Smooth muscle cell (in vitro differentiated cells): ENCODE results near the gene ERMAP. TPM values are rescaled to one million over a fixed set of nuclear protein-coding genes. Genes with fewer than 3 reads are reported as not detected.
"Not testable (repeated sequence)": the region's sequence is repeated elsewhere in the genome, so short reads cannot be mapped to it uniquely, and the experiment has no call there.

Source experiments
- DNase-seq: peaks from one replicate; lab custom pipeline; 2025; ENCODE audit not compliant: unreplicated experiment; lab: John Stamatoyannopoulos, UW
- H2AFZ ChIP-seq: fragments of 200-600 bp; sonication (generic); 2 replicates; pipeline ENCODE4 v1.6.0; 2016; ENCODE audit warnings: antibody characterized with exemption, low read depth, mild to moderate bottlenecking
- H3F3A ChIP-seq: fragments of 200-600 bp; sonication (generic); 2 replicates; pipeline ENCODE4 v1.6.0; 2017; ENCODE audit warnings: antibody characterized with exemption, low read depth
- H3K27ac ChIP-seq: fragments of 200-600 bp; sonication (generic); 2 replicates; pipeline ENCODE4 v1.5.1; 2016; ENCODE audit warnings: low read depth, mild to moderate bottlenecking
- H3K27me3 ChIP-seq: fragments of 200-600 bp; sonication (generic); 2 replicates; pipeline ENCODE4 v1.6.1; 2016; ENCODE audit warnings: low read depth, mild to moderate bottlenecking
- H3K36me3 ChIP-seq: fragments of 200-600 bp; sonication (generic); 2 replicates; pipeline ENCODE4 v1.5.1; 2016; ENCODE audit warnings: low read depth
- H3K4me1 ChIP-seq: fragments of 200-600 bp; sonication (generic); 2 replicates; pipeline ENCODE4 v1.5.1; 2016; ENCODE audit warnings: low read depth
- H3K4me2 ChIP-seq: fragments of 200-600 bp; sonication (generic); 2 replicates; pipeline ENCODE4 v1.6.0; 2016; ENCODE audit warnings: mild to moderate bottlenecking
- H3K4me3 ChIP-seq: fragments of 200-600 bp; sonication (generic); 2 replicates; pipeline ENCODE4 v1.5.1; 2016; ENCODE audit warnings: mild to moderate bottlenecking
- H3K79me2 ChIP-seq: fragments of 200-600 bp; sonication (generic); 2 replicates; pipeline ENCODE4 v1.6.0; 2016; ENCODE audit warnings: low read depth, mild to moderate bottlenecking
- H3K9ac ChIP-seq: fragments of 200-600 bp; sonication (generic); 2 replicates; pipeline ENCODE4 v1.6.0; 2016; ENCODE audit warnings: low read depth
- H3K9me3 ChIP-seq: fragments of 200-600 bp; sonication (generic); replicated peaks from 2 replicates; pipeline ENCODE4 v1.5.1; 2016; ENCODE audit warnings: low read depth
- H4K20me1 ChIP-seq: fragments of 200-600 bp; sonication (generic); 2 replicates; pipeline ENCODE4 v1.6.0; 2016; ENCODE audit warnings: low read depth
- WGBS: methylation state at CpG from one replicate; pipeline ENCODE4 v1.1.7; 2016; ENCODE audit warnings: low lambda C conversion rate; 5-methylcytosine and 5-hydroxymethylcytosine counted together
- polyA plus RNA-seq: library from polyadenylated mRNA; unstranded; fragments of >200 nt; fragmentation: Nextera tagmentation; extraction: Ambion mirVana; gene quantifications from 2 replicates; pipeline ENCODE4 v1.2.1, GENCODE V29; 2016
- total RNA-seq: library from RNA; depleted of rRNA; stranded (reverse); fragments of >200 nt; gene quantifications from 2 replicates; pipeline ENCODE4 v1.2.3, GENCODE V29; 2014
- TF ChIP-seq, protein P1 (sequence below): fragments of 200-600 bp; sonication (generic); IDR thresholded peaks from 2 replicates; pipeline ENCODE4 v1.5.1; 2017; ENCODE audit warnings: borderline replicate concordance, mild to moderate bottlenecking, antibody characterized with exemption; ENCODE audit not compliant: insufficient read depth, poor library complexity, severe bottlenecking

Gene ERMAP
- total and polyA plus RNA-seq, 2 experiments from 2014 or later = 4.1 to 5.1 TPM

DNA sequence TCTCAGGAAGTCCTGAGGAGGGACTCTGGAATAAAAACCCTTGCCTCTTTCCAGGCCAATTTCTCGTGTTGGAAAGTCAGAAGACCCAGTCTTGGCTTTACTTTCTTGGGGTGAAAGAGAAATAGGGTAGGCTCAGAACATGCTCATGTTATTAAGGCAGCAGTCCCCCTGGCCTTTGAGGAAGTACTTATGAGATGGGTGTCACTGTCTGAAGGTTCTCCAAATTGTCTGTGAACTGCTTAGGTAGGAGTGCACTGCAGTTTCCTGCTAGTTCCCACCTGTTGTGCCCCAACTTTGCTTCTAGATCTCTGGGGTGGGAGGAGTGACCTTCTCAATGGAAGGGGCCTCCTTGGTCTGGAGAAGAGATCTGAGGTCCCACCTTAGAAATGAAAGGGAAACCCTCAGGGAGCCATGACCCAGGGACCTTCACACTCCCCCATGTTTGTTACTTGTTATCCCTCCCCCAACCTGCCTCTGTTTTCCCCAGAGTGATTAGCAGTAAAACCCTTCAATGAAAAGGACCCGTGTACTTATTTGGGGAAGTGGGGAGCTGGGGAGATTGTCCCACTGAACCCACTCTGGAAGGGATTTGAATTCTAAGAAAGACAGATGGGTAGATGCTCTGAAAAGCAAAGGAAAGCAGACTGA lies 35.2 kb downstream of the ERMAP start:
- Histone ChIP-seq H3K27ac (no peak overlapping the region), H3K4me2 (no peak overlapping the region), H3K4me1 (peaks cover 10% of the 10 kb centered on the region), H3K4me3 (no peak overlapping the region), H3K79me2 (peaks cover 13% of the 10 kb centered on the region), H4K20me1 (no peaks in the 10 kb centered on the region), H2AFZ (no peak overlapping the region), H3K9me3 (no peaks in the 10 kb centered on the region), H3F3A (no peaks in the 10 kb centered on the region), H3K27me3 (no peaks in the 10 kb centered on the region), H3K9ac (no peak overlapping the region), H3K36me3 (peaks cover 19% of the 10 kb centered on the region)
- TF ChIP-seq, protein P1, sequence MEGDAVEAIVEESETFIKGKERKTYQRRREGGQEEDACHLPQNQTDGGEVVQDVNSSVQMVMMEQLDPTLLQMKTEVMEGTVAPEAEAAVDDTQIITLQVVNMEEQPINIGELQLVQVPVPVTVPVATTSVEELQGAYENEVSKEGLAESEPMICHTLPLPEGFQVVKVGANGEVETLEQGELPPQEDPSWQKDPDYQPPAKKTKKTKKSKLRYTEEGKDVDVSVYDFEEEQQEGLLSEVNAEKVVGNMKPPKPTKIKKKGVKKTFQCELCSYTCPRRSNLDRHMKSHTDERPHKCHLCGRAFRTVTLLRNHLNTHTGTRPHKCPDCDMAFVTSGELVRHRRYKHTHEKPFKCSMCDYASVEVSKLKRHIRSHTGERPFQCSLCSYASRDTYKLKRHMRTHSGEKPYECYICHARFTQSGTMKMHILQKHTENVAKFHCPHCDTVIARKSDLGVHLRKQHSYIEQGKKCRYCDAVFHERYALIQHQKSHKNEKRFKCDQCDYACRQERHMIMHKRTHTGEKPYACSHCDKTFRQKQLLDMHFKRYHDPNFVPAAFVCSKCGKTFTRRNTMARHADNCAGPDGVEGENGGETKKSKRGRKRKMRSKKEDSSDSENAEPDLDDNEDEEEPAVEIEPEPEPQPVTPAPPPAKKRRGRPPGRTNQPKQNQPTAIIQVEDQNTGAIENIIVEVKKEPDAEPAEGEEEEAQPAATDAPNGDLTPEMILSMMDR = no peak
- 92% methylated on average over 2 of the region's 2 CpGs for WGBS
- DNase-seq = no peak

DNA sequence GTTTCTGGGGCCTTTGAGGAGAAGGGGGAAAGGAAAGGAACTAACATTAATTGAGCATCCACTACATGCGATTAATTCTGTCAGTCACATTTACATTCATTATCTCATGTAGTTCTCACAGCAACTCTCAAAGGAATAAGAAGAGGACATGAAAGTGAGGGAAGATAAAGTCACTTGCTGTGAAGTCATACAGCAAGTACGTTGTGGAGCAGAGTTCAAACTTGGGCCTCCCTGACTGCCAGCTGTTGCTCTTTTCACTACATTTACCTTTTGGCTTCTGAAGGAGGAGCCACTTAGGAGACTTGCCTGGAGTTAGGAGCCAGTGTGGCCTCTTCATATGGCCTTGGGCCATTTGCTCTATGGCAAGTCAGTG lies 35.7 kb downstream of the ERMAP start:
- no peak overlapping the region for H3K4me3 ChIP-seq
- H4K20me1 ChIP-seq = no peaks in the 10 kb centered on the region
- H3K4me1 ChIP-seq = peaks cover 5% of the 10 kb centered on the region
- H3F3A ChIP-seq = no peaks in the 10 kb centered on the region
- DNase-seq = no peak
- H3K9me3 ChIP-seq = no peaks in the 10 kb centered on the region
- WGBS = 50% methylated on average over 2 of the region's 2 CpGs
- no peak overlapping the region for H3K4me2 ChIP-seq
- no peak overlapping the region for H3K27ac ChIP-seq
- no peak overlapping the region for H2AFZ ChIP-seq
- no peak overlapping the region for H3K9ac ChIP-seq
- H3K36me3 ChIP-seq = peaks cover 19% of the 10 kb centered on the region
- no peaks in the 10 kb centered on the region for H3K27me3 ChIP-seq
- H3K79me2 ChIP-seq = peaks cover 8% of the 10 kb centered on the region
- TF ChIP-seq, protein P1 = no peak

DNA sequence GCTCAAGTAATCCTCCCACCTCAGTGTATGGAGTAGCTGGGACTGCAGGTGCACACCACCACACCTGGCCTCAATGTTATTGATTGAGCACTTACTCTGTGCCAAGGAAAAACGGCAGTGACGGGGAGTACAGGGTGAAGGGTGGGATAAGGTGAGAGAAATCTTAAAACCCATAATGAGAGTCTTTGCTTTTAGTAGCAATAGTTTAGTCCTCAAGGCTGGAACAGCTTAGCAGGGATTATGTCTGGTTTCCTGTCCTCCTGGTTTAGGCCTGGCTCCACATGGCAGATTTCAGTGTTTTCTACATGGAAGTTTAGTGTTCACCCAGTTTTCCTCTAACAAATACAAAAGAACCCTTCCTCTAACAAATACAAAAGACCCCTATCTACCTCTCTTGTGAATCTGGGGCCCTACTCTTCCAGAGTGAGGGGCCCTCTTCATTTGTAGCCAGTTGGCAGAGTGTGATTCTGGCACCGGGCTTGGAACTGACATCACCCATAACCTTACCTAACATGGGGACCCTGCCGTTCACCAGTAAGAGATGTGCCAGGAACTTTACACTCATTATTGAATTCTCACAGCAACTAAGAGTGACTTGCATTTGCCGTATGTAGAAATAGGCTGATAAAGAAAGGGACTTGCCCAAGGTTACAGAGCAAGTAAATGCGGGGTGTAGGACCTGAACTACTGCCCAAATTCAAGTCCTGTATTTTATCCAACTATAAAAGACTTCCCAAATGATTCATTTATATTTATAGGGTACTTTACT lies 36.4 kb downstream of the ERMAP start:
- Histone ChIP-seq H3K4me3 (no peak overlapping the region), H3K4me1 (no peaks in the 10 kb centered on the region), H3K36me3 (peaks cover 19% of the 10 kb centered on the region), H3K4me2 (no peak overlapping the region), H3K9ac (no peak overlapping the region), H3F3A (no peaks in the 10 kb centered on the region), H3K79me2 (peaks cover under 1% of the 10 kb centered on the region), H3K9me3 (no peaks in the 10 kb centered on the region), H4K20me1 (no peaks in the 10 kb centered on the region), H3K27ac (no peak overlapping the region), H2AFZ (no peak overlapping the region), H3K27me3 (no peaks in the 10 kb centered on the region)
- no peak for DNase-seq
- TF ChIP-seq, protein P1 = no peak
- WGBS = 90% methylated on average over 6 of the region's 6 CpGs

GRCh38 chr1:42856554-42856953 lies 39.6 kb downstream of the ERMAP start:
- not testable (repeated sequence) for H3K79me2 ChIP-seq, DNase-seq, H3F3A ChIP-seq, H3K27ac ChIP-seq, H2AFZ ChIP-seq, H3K36me3 ChIP-seq, H4K20me1 ChIP-seq, H3K9me3 ChIP-seq, H3K9ac ChIP-seq, H3K27me3 ChIP-seq, H3K4me1 ChIP-seq, H3K4me2 ChIP-seq, H3K4me3 ChIP-seq
- 94% methylated on average over 3 of the region's 3 CpGs for WGBS

GRCh38 chr1:42859366-42859765 lies 42.4 kb downstream of the ERMAP start:
- not testable (repeated sequence) for H3K9me3 ChIP-seq, DNase-seq, H3F3A ChIP-seq, H3K79me2 ChIP-seq, H3K36me3 ChIP-seq, H3K9ac ChIP-seq, H3K27ac ChIP-seq, H3K4me1 ChIP-seq, H3K27me3 ChIP-seq, H4K20me1 ChIP-seq, H3K4me3 ChIP-seq, H3K4me2 ChIP-seq, H2AFZ ChIP-seq
- 86% methylated on average over 5 of the region's 5 CpGs for WGBS
